ENCODE data around the gene IGSF10.

Gene IGSF10

GRCh38 chr3:151459358-151459757, 1.5 kb downstream of the IGSF10 start:
- DNase-seq = no peak

DNA sequence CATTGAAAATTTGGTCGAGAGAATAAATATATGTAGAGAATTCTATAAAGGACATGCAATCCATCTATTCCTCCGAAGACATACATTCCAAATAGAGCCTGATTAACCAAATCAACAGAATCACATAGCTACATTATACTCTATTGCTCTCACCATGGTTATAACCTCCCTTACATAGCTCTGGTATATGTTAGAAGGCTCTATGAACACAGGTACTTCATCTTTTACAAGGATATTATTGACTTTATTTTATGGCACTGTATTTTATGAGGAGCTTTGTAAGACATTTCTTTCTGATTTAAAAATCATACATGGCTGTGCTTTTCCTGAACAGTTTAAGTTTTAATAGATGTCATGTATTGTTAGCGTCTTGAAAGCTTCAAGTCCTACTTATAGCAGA, 4.8 kb downstream of the IGSF10 start:
- DNase-seq = no peak

- no peak for DNase-seq
Observed at GRCh38 chr3:151452841-151453240, 8.0 kb downstream of the IGSF10 start.

- no peak for DNase-seq
Observed at GRCh38 chr3:151452368-151452767, 8.5 kb downstream of the IGSF10 start.

DNA sequence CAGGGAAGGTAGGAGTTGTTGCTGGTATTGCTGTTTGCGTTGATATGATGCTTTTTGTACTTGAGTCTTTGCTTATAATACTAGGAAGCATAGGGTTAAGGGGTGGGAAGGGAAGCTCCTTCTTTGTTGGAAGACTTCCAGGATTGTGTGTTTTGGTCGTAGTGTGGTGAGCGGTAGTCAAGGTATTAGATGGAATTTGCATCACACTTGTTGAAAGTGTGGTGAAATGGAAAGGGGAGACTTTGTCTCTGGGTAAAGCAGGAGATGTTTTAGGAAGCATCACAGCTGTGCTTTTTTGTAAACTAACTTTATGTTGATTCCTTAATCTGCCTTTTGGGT, 14.9 kb downstream of the IGSF10 start:
- DNase-seq = no peak

- DNase-seq = no peak
Observed at GRCh38 chr3:151445273-151446001, 15.4 kb downstream of the IGSF10 start.

GRCh38 chr3:151443583-151443982, 17.3 kb downstream of the IGSF10 start:
- DNase-seq = no peak

DNA sequence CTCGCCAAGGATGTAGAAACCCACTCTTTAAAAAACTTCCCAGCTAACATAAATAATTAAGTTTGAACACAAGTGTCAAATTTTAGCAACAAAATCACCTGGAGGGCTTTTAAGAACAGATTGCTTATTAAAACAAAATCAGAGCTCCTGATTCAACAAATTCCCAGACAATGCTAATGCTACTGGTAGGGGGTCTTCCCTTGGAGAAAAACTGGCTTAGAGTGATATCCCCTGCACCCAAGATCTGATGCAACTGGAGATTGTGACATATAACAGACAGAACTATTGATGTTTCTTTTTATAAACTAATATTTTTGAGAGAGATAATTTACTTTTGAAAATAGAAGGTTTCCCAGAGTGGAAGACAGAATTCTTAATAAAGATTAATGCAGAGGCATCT, 19.9 kb downstream of the IGSF10 start:
- DNase-seq = no peak

- peak; percentile 15 for DNase-seq
Observed at GRCh38 chr3:151439652-151440125, 21.2 kb downstream of the IGSF10 start.

- DNase-seq = no peak
Observed at GRCh38 chr3:151437906-151438305, 23.0 kb downstream of the IGSF10 start.

DNA sequence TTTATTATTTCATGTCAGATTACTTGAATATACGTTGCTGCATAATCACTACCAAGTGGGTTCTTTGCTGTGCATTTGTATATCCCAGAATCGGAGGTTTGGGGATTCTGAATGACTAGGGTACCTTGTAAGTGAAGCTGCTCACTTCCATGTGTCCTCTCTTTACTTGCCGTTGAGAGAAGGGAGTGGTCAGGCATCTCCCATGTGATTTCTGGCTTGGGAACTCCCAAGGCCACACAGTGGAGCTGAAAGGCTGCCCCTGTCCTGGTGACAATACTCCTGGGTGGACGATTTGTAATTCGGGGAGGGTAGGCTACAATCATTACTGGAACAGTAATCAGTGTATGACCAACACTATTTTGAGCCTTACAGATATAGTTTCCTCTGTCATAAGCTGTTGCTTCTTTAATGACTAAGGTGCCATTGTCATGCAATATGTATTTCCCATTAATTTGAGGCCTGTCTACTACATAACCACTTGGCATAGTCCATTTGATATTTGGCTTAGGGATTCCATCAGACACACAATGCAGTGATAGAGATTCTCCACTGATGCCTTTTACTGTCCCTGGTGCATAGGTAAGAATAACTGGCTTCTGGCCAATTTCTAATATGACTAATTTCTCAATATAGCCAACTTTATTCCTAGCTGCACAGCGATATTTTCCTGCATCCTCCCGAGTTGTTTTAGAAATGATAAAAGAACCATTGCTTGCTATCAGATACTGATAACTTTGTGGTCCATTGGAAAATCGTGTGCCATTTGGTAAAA, 24.0 kb downstream of the IGSF10 start:
- DNase-seq = no peak

DNA sequence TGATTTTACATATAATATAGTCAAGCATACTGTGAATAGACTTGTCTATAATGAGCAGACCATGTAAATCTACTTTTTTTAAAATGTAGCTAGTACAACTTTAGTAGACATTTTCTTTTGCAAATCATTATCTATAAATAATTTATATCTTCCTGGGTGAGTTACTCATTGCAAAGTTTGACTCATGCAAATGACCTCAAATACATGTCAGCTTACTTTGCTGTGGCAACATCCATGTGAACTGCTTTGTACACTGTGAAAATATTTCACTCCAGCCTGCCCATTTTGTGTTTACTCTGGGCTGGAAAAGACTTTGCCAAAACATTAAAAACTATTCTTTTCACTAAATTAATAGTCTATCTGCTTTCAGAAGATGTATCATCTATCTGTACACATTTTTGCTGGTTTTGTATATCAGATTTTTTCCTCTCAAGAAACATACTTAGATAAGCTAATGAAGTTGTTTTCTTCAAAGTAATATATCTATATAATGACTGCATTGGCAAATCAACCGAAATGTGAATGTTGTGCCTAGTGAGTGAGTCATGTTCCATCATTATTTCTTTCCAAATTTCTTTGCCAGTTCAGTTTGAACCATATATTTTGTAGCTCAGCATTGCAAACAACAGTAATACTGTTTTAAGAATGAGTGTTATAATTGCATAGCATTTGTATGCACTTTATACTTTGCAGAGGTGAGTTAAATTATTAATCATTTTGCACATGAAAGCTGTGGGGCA, 26.5 kb downstream of the IGSF10 start:
- no peak for DNase-seq

DNA sequence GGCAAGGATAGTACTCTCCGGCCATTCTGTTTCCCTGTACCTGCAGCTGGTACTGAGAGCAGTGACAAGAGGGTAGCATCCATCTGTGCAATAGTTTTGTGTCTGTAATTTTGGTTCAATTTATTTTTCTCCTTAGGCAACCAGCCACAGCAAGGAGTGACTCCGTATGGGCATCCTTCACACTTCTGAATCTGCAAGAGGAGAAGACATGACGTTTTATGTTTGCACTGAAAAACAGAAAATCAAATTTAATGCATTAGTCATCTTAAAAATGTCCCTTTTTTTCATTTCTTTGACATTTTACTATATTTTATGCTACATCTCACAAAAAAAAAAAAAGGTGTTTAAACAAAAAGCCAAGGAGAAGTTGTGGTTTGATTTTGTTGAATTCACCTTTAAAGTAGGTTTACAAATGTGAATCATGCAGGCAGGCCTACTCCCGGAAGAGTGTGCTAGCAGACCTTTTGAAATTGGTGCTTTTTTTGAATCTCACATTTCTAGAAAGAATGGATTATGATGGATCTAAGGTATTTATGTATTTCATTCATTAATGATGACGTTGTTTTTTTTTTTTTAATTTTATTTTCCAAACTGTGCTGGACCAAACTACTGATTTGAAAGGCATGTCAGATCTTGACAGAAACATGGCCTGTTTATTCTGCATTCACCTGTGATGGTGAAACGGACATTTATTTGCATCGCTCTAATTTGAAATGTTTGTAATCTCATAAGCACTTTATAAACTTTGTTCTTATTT, 28.1 kb downstream of the IGSF10 start:
- no peak for DNase-seq

DNA sequence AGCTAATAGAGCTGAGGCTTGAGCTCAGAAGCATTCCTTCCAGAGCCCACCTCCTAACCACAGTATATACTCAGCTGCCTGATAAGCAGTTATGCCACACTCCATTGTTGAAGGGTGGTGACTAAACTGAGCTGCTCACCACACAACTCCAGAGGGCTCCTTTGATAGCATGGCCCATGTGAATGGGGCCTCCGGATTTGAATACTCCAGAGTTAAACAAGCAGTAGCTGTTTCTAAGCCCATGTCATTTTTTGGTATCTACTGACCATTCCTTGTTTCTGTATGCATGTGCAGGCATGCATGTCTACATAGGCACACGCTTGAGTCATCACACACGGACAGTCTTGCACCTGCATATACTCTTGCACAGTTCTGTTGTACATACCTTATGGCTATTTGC, 28.9 kb downstream of the IGSF10 start:
- no peak for DNase-seq

DNA sequence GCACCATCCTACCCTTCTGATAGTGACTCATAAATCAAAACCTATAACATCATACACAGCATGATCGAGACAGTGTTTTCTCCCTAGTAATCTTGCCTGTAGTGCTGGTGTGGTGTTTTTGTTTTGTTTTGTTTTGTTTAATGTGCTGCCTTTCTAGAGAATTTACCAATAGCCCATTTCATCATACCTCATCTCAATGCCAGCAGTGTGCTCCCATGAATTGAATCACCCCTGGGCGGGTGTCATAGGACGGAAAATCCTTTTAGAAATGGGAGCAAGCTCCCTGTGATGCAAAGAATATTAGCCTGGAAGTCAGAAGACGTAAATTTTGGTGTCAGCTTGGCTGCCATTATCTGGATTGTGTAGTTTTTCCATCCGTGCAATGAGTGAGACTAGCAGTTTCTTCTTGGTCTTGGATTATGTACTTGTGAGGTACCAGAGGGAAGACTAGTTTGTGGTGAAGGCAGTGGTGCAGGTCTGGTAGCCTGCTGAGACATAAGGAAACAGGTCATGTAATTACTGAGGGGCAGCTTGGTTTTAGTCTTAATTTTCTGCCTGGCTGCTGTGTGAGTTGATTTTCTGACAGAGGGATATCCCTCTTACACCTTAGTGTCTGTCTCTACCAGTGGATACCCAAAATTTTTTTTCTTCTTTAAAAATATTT, 29.9 kb downstream of the IGSF10 start:
- DNase-seq = no peak

DNA sequence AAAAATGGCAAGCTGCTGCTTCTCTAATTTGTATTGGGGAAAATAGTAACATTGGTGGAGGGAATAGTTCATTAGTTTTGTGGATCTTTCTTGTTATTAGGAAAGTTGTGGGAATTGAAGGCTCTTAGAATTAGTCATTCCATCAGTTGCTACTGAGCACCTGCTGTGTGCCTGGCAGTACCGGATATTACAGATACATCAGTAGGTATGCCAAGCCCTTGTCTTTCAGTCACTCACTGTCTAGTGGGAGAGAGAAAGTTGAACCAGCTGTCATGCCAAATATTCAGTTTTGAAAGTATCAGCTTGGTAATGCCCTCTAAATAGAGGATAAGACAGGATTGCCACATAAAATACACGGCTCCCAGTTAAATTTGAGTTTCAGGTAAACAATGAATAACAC, 32.5 kb downstream of the IGSF10 start:
- DNase-seq = no peak

- no peak for DNase-seq
Observed at GRCh38 chr3:151426341-151426657, 34.6 kb downstream of the IGSF10 start.

GRCh38 chr3:151425627-151426340, 35.1 kb downstream of the IGSF10 start:
- DNase-seq = no peak

DNA sequence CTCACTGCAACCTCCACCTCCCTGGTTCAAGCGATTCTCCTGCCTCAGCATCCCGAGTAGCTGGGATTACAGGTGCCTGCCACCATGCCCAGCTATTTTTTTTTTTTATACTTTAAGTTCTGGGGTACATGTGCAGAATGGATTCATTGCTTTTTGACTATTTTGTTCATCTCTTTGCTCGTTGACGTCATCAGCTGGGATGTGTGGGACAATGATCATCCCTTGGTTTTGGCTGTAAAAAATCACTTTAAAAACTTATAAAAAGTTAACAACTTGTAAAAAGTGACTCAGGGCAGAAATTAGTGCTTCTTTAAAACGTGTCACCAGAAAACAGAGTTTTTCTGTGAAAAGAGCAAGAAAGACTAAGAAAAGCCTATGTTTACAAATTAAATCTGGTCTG, 37.8 kb downstream of the IGSF10 start:
- DNase-seq = no peak

DNA sequence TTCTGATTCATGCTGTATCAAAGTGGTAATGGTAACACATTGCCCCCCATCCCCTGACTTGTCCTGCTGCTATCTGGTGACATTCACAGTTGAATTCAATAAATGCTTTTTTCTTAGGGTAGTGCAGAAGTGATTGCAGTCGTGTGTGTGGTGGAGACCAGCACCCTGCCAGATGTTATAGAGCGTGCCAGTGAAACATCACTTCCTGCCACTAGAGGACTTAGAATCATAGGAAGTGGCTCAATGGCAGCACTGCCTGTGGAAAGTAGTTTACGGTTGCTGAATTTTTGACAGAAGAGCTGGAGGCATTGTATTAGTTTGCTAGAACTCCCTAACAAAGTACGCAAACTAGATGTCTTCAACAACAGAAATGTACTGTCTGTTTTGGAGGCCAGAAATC, 38.9 kb downstream of the IGSF10 start:
- DNase-seq = no peak

GRCh38 chr3:151419806-151420205, 41.1 kb downstream of the IGSF10 start:
- DNase-seq = no peak

- DNase-seq = no peak
Observed at GRCh38 chr3:151415289-151415688, 45.6 kb downstream of the IGSF10 start.

All from NCI-H1436 treated with DMSO at 0.1 percent for 48 hours (cell line).